Dermis microvascular lymphatic vessel endothelial cell (primary cell): Measurements from ENCODE around the gene RYR1. TPM values are rescaled to one million over a fixed set of nuclear protein-coding genes. Genes with fewer than 3 reads are reported as not detected.

Experiments used
- DNase-seq, 2 donors: peaks; one replicate each; pipeline versions ENCODE4 v3.0.0 to v3.0.0-alpha.2; 2010; ENCODE audit warnings: low read depth in 2 of 2
- total RNA-seq: library from RNA; depleted of rRNA; stranded (reverse); fragments of >200 nt; gene quantifications from 2 replicates; pipeline ENCODE4 v1.2.1, GENCODE V29; 2014

Gene RYR1
- not detected in 2 replicates for total RNA-seq

DNA sequence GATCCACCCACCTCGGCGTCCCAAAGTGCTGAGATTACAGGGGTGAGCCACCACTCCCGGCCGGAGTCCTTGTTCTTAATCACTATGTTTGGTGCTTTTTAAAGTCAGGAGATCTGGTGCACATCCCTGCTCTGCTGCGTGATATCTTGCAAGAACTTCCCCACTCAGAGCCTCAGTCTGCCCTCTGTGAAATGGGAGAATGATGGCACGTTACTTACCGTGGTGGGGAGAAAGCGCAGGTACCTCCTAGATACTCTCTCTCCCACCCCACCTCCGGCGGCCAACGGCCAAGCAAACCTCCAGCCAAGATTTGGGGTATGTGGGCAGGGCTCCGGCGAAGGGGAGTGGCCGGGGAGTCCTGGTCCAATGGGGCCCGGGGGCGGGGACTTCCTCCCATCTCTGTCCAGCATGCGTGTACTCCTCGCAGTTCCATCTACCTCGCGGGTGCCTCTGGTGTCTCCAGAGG is at the start of gene RYR1:
TSS of gene RYR1 (plus strand) at position 424 of the 466 bp plus-strand sequence. CDS start 139 bp downstream, outside the sequence.
- DNase-seq, result no peak

DNA sequence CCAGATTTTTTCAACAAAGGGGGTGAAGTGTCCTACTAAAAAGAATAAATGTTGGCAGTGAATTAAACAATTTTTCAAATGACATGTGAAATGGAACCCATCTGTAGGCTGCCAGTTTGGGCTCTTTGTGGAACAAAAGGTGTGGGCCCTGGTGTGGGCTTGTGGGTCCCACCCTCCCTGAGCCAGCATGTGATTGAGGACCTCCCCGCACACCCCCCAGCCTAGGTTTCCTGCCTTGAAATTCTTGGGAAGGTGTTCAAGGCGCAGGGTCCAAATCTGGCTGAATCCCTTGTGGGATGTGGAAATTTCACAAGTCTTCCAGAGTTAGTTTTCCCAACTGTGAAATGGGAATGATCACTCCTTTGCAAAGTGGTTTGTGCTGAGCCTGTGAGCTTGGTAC is 49.7 kb upstream of the RYR1 start:
- DNase-seq, result no peak

DNA sequence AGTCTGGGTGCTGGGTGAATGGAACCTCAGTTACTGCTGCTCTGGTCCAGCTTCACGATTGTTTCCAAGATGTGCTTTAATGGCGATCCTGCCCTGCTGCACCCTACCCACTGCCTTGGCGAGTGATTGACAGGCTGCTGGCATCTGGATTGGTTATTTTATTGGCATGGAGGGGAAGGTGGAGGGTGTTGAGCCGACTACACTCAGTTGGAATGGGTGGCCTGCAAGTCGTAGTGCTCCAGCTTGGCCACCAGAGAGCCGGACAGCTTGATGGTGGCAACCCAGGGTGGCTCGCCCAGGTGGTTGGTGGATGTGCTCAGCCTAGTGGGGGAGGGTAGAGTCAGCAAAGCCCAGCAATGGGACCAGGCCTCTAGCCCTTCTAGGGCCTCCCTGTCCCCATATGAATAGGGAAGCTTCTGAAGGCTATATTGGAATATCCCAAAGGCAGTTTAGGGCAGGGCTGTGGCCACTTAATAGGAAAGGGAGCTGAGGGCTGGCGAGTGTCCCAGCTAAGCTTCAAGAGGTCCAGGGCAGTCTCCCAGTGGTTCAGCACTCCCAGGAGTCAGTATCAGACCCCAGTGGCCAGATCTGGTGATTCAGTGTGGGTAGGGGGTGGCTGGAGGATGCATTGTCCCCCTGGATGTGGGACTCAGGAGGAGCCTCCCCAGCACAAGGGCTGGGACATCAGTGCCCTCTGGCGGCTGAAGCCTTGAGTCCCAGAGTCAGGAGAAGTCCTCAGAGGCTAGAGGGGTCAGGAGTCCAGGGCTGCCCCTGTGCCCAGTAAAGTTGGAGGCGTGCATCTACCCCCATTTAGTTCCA is 49.1 kb upstream of the RYR1 start:
- DNase-seq, result peak in 1 of 2 donors; percentile 35

DNA sequence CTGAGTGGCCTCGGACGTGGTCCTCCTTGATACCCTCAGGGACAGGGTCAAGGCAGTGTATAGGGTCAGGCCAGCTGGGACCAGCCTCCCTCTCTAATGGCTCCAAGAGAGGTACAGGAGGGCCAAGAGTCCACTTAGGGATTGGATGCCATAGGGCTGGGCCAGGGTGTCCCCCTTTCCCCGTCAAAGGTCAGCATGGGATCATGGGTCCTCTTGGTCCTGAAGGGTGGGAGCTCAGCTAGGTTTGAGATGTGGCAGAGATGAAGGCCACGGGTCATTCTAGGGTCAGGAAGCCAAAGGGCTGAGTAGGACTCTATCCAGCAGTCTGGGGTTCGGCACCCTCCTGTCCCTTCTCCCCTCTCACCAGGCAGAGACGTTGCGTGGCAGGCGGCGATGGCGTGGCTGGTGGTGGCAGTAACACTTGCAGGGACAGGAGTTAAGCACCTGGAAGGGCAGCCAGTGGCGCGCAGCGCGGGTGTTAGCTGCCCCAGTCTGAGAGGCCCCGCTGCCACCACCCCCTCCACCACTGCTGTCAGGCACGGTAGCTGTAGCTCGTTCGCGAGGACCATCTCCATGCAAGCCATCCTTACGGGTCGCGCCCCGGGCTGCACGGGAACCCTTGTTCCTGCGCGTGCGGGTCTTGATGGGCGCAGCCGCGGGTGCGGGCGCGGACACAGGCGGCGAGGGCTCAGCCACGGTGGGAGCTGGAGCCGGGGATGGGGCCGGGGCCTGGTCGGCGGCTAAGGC is 48.3 kb upstream of the RYR1 start:
- DNase-seq, result no peak

DNA sequence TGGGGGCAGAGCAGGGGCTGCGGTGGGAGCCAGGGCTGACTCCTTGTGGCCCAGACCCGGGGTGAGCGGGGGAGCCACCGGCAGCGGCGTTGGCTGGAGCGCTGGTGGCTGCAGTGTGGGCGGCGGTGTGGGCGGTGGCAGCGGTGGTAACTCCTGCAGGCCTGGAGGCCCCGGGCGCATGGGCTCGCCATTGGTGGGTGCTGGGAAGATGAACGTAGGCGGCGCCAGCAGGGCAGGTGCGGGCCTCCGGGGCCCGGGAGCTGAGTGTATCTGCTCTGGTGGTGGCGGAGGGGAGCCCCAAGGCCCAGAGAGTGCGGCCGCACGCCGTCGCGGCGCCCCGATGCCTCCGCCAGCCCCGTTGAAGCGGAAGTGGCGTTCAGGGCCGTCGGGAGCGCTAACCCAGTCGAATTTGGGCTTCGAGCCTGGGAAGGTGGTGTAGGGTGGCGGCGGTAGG is 47.7 kb upstream of the RYR1 start:
- no peak for DNase-seq

DNA sequence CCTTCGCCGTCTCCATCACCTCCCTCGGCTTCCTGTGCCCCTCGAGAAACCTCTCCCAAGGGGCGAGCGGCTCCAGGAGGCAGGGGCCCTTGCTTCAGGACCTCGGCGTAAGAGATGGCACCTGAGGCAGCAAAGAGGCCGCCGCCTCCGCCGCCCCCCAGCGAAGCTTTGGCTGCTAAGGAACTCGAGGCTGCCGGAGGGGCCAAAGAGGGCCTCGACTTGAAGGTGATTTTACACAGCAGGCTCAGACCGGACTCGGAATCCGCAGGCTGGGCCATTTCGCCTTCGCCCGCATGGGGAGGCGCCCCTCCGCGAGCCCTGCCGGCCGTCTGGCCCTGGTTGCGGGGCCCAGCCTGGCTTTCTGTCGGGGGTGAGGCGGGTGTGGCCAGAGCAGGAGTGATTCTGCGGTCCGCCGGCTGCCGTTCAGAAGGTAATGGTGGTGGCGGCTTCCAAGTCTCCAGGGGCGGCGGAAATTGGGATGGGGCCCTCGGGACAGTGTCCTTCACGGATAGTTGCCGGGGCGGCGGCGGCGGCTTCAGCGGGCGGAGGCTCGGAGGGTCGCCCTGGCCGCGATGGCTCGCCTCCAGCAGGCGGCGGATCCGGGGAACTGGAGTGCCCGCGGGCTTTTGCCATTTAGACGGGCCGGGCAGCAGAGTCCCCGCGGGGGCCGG is 47.1 kb upstream of the RYR1 start:
- no peak for DNase-seq

DNA sequence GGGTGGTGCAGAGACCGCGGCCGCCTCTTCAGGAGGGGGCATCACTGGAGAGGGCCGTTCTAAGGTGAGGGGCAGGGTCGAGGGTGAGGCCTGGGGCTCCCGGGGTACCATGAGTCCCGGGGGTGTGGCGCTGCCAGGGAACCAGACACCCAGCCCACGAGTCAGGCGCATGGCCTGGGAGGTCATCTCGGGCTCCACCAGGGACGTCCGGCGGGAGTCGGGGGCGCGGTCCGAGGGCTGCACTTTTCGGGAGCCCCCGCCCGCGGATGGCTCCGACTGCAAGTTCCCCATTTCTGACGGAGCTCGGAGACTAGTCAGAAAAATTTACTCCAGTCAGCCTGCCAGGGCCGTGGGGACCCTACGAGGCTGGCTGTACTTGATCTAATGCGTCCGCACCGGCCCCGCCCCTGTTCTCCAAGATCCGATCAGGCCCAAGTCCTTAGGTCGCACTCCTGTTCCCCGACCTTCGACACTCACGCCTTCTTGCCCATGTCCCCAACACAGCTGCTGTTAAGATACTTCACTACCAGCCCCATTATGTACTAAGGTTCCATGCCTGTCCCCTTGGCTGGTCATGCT is 46.4 kb upstream of the RYR1 start:
- no peak for DNase-seq

DNA sequence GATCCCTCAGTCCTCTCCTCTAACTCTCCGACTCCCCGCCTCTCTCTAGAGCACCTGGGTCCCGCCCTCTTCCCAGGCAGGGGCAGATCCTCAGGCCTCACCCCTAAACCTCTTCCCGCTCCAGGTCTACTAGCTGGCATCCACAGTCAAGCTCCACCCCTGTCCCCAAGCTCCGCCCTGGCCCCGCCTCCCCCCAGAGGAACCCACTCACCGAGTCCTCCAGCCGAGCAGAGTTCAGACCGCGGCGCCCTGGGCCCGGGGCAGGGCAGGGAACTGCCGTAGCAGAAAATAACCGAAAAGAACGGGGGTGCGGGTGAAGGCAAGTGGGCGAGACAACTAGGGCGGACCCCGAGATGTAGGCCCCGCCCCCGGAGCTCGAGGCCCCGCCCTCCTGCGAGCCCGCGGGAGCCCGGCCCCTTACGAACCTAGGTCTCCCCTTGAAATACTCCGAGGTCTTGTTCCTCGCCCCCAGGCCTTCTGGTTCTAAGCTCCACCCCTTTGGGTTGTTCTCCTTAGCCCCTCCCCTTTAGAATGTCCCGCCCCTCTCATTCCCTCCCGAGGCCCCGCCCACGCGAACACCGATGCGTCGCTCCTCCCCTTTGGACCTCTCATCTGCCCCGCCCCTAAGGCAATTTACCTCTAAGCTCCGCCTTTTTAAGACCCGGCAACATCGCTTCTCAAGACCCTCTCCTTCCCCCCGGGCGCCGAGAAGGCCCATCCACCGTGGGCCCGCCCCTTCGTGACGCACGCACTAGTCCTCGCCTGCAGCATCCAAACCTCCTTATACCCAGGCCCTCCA is 45.7 kb upstream of the RYR1 start, which contains the start of gene GGN:
TSS of gene GGN (minus strand) at position 485 of the 799 bp plus-strand sequence. CDS start 773 bp downstream, outside the sequence.
- DNase-seq, result peak in 1 of 2 donors; percentile 92

DNA sequence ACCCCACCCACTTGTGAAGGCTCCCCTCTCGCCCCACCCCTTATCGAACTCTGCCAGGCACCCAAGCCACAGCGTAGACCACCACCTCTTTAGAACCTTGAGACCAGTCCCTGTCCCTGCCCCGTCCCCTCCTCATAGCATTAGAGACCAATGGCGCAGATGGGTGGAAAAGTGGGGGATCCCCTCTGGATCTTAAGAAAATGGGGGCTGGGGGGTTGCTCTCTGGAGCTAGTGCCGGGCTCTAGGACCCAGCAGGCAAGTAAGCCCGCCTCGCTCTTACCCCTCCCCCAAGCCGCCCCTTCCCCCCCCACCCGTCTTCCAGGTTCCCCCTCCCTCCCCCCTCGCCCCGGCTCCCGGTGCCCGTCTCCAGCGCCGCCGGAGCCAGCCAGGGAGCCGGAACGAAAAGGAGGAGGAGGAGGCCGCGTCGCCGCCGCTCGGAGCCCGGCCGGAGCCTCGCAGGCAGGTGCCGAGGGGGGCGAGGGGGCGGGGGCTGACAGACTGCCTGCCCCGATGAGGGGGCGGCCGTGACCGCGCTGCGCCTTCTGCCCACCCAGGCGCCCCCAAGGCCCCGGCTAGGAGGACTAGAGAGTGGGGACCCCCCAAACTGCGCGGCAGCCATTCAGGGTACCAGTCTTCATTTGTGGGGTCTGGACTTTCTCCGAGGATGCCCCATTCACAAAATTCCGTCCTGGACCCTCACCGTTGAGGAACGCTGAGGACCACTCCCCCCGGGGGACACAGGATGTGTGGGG is 45.0 kb upstream of the RYR1 start, which contains the start of gene SPRED3:
TSS of gene SPRED3 (plus strand) at position 349 of the 752 bp plus-strand sequence. CDS start 1,606 bp downstream, outside the sequence.
- peak in 1 of 2 donors; percentile 61 for DNase-seq

DNA sequence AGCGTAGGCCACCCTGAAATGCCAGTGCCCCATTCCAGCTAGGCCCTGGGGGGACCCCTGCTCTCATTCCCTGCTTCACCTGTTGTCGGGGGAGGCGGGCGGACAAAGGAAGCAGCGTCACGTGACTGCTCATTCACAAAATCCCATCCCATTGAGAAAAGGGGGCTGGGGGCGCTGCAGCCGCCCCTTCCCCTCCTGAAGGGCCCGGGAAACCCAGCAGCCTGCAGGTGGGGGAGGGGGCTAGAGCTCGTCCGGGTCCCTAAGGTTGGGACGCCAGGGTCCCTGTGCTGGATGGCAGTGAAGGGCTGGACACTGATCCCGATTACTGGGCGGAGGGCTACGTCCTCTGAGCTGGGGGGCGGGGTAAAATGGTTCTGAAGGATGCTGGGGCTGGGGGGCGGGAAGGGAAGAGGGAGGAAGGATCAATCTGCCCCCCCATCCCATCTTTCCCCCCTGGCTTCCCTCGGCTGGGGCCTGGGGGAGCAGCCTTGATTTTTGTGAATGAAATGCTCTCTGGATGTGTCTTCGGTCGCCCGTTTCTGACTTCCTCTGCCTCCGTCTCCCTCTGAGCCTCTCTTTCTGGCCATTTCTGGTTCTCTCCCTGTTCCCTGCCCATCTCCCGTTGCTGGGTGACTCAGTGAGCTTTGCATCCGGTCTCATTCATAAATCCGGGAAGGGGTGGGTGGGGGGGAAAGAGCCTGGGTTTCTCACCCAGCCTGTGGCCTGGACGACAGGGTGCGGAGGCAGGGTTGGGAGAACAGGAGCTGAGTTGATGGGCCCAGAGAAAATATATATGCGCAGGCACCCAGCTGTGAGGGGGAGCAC is 44.2 kb upstream of the RYR1 start:
- DNase-seq, result peak in 1 of 2 donors; percentile 70

DNA sequence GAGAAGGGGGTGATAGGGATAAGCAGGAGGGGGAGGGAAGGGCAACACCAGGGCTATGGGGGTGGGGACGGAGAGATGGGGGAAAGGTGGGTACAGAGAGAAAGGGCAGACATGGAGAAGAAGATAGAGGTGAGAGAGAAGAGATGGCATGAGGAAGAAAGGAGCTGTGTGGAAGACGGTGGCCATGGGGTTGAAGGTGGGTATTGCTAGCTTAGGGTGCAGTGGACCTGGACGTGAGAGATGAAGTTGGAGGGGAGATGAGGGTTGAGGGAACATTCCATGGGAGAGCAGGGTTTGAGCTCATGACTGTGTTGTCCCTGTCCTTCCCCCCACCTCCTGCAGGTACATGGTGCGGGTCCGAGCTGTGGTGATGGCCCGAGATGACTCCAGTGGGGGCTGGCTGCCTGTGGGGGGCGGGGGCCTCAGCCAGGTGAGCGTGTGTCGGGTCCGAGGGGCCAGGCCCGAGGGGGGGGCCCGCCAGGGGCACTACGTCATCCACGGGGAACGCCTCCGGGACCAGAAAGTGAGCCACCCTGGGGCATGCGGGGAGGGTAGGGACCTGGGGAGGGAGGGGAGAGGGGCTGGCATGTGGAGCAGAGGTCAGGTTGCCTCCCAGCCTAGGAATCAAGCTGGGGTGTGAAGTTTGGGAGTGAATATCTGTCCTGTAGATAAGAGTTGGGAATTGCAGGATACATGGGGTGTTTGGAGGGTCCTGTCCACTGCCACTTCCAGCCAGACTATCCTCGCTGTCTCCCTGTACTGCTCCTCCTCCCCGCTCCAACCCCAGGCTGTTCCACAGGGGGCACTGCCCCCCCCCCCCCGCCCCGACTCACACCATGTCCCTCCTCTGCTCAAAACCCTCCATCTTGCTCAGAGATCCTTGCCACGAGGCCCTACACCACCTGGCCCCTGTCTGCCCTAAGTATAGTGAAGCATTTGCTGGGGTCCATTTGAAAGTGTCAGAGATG is 43.2 kb upstream of the RYR1 start:
- DNase-seq, result no peak

DNA sequence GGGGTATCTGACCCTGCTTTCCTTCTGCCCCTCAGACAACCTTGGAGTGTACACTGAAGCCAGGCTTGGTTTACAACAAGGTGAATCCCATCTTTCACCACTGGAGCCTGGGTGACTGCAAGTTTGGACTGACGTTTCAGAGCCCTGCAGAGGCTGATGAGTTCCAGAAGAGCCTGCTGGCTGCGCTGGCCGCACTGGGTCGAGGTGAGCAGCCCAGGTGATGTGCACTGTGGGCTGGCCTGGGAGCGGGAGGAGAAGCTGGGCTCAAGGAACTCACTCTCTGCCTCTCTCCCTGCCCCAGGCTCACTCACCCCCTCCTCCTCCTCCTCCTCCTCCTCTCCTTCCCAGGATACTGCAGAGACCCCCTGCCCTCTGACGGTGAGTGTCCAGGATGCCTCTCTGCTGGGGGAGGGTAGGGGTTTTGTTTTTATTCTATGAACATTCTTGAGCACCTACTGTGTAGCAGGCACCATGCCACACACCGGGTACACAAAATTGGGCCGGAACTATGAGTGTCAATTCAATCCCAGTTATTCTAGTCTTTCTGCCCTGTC is 41.5 kb upstream of the RYR1 start:
- DNase-seq, result no peak

DNA sequence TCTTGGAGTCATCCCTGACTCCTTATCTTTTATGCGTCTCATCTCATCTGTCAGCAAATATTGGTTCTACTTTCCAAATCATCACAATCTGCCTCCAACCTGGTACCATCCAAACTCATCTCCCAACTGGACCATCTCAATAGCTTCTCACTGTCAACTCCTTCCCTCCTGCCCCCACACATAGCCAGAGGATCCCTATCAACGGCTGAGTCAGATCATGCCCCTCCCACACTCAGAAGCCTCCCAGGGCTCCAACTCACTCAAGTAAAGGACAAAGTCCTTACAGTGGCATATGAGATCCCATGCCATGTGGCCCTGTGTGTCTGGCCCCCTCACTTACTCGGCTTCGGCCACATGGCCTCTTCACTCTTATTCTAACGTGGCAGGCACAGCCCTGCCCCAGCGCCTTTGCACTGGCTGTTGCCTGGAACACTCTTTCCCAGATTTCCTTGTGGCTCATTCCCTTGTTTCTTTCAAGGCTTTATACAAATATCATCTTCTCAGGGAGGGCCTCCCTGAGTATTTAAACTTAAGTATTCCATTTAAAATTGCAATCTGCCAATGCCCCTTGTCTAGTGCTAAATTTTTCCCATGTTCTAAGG is 40.7 kb upstream of the RYR1 start:
- DNase-seq, result no peak

DNA sequence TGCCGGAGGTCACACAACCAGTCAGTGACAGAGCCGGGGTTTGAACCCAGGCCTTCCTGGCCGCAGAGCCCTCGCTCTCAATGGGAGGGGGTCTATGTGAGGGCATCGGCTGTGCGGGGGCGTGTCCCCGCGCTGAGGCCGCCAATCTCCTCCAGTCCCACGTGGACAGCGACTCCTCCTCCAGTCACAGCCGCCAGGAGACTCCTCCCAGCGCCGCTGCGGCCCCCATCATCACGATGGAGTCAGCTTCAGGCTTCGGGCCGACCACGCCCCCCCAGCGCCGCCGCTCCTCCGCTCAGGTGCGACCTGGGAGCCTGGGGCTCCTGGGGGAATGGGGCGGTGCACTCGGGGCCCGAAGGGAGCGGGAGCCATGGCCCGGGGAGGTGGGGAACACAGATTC is 39.0 kb upstream of the RYR1 start:
- peak in 1 of 2 donors; percentile 53 for DNase-seq

DNA sequence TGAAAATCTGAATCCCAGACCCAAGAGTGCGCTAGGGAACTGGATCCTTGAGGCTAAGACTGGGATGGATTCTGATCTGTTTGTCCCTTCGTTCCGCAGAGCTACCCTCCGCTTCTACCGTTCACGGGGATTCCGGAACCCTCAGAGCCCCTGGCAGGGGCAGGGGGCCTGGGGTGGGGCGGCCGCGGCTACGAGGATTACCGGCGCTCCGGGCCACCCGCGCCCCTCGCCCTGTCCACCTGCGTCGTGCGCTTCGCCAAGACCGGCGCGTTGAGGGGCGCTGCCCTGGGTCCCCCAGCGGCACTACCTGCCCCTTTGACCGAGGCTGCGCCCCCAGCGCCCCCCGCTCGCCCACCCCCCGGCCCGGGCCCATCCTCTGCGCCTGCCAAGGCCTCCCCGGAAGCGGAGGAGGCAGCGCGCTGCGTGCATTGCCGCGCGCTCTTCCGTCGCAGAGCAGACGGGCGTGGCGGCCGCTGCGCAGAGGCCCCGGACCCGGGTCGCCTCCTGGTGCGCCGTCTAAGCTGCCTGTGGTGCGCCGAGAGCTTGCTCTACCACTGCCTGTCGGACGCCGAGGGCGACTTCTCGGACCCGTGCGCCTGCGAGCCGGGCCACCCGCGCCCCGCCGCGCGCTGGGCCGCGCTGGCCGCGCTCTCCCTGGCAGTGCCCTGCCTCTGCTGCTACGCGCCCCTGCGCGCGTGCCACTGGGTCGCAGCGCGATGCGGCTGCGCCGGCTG is 37.9 kb upstream of the RYR1 start:
- DNase-seq, result no peak

DNA sequence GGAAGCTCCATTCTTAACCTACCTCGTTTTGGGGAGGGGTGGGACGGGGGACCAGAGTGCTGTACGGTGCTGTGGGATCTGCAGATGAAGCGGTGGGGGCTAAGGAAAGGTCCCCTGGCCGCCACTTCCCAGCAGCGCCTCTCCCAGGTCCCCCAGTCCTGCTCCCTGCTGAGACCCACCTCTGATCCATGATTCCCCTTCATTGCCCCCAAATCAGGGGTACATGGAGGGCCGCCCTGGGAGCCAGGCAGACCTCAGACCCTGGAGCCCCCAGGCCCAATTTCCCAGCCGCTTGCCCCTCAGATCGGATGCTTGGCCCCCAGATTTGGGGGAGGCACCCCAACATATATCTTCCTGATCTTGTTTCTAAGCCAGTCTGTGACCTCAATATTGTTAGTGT is 34.4 kb upstream of the RYR1 start:
- DNase-seq, result no peak
